GM10266 (cell line): ENCODE results near the gene DLX4.
A peak's percentile ranks its signal among the peaks of the same experiment; 100 is the strongest.

Experiments used
- DNase-seq: peaks from one replicate; pipeline ENCODE4 v3.0.0; 2012; ENCODE audit errors: extremely low spot score
- TF ChIP-seq, protein P1 (sequence below): IDR thresholded peaks from 2 replicates; pipeline ENCODE4 v1.5.1; 2012; ENCODE audit warnings: mild to moderate bottlenecking, low read depth; ENCODE audit not compliant: control insufficient read depth, insufficient read depth; ENCODE audit errors: missing control alignments

The DLX4 gene

DNA sequence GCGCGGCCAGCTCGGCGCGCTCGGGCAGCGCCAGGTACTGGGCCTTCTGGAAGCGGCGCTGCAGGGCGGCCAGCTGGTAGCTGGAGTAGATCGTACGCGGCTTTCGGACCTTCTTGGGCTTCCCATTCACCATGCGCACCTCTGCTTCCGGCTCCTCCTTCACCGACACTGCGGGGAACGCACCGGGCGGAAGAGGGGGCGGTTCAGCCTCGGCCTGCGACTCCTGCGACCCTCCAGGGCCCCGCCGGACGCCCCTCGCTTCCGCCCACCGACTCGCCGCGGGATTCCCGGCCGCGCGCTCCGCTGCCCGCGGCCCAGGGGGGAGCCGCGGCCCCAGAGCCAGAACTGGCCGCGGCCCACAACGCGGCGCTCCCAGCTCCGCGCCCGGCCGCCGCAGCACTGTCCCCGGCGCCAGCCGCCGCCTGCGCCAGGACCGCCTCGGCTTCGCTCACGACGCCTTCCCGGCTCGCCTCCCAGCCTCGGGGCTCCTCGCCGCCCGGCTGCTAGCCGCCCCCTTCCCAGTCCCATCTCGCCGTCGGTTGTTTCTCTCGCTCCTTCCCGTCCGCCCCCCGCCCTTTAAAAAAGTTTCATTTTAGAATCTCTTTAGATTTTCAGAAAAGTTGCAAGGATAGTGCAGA, 24.6 kb downstream of the DLX4 start:
- peak; percentile 50 for DNase-seq
- TF ChIP-seq, protein P1, sequence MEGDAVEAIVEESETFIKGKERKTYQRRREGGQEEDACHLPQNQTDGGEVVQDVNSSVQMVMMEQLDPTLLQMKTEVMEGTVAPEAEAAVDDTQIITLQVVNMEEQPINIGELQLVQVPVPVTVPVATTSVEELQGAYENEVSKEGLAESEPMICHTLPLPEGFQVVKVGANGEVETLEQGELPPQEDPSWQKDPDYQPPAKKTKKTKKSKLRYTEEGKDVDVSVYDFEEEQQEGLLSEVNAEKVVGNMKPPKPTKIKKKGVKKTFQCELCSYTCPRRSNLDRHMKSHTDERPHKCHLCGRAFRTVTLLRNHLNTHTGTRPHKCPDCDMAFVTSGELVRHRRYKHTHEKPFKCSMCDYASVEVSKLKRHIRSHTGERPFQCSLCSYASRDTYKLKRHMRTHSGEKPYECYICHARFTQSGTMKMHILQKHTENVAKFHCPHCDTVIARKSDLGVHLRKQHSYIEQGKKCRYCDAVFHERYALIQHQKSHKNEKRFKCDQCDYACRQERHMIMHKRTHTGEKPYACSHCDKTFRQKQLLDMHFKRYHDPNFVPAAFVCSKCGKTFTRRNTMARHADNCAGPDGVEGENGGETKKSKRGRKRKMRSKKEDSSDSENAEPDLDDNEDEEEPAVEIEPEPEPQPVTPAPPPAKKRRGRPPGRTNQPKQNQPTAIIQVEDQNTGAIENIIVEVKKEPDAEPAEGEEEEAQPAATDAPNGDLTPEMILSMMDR, result no peak

DNA sequence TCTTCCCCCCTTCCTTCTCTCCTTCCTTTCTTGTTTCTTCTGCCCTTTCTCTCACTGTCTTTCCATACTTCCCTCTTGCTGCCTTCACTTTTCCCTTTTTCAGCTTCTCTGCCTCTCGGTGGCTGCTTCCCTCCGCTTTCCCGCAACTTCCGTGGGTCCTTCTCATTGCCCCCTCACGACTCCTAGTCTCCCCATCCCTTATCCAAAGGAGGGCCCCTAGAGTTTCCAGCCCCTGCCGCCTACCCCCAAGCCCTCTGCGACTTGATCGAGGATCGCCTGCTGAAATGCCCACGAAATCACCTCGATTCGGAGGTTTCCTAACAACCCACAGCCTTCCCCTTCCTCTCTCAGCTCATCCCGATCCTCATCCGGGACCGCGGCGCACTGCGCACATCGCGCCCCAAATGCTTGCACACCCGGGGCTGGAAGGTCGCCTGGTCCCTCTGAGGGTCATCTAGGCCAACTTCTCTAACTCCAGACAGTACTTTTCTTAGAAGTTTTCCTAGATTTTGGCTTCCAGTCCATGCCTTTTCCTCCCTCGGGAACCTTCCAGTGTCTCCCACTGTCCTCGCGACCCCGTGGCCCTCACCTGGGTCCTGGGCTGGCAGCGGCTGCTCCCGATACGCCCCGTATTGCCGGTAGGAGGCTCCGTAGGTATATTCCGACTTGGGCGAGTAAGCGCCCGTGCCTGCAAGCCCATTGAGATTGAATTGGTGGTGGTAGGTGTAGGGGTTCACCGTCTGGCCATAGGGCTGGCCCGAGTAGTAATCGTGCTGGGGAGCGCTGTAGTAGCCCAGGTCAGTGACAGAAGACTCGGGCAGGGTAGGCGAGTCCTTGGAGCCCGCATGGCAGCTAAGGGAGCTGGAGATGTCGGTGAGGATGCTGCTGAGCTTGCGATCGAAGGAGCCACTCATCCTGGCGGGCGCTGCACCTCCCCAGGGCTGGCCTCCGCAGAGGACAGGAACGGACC, 25.4 kb downstream of the DLX4 start:
- DNase-seq, result peak; percentile 23
- TF ChIP-seq, protein P1, result no peak

DNA sequence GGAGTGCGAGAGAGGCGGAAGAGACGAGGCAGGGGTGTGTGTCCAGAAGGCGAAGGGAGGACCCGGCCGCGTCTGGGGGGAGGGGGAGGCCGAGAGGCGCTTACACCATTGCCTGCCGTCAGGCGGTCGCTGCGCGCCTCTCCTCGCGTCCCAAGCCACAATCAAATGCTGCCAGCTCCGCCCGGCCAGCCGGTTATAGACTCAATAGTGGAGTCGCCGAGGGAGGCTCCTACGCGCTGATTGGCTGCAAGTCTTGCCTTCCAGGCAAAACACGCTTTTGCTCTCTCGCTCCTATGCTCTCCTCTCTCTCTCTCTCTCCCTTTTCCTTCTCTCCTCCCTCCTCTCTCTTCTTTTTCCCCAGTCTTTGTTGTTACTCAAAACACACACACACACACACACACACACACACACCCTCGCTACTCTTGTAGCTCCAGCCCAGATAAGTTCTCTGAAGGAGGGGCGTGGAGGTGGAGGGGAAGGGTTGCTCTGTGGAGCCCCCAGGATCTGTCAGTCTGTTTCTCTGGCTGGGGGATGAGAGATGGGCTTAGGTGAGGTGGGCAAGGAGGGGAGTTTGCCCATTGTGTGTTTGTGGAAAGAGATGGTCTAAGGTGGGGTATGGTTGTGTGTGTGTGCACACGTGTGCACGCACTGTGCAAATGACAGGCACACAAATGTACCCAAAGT, 26.2 kb downstream of the DLX4 start, which contains the start of gene DLX3:
DLX3 (minus strand) TSS at position 170 of the 684 bp plus-strand sequence. CDS start 226 bp downstream, outside the sequence.
- TF ChIP-seq, protein P1, result no peak
- peak; percentile 24 for DNase-seq

- peak; percentile 18 for DNase-seq
- TF ChIP-seq, protein P1, result no peak
These were observed 27.1 kb downstream of the DLX4 start for GRCh38 chr17:49996121-49996494.

DNA sequence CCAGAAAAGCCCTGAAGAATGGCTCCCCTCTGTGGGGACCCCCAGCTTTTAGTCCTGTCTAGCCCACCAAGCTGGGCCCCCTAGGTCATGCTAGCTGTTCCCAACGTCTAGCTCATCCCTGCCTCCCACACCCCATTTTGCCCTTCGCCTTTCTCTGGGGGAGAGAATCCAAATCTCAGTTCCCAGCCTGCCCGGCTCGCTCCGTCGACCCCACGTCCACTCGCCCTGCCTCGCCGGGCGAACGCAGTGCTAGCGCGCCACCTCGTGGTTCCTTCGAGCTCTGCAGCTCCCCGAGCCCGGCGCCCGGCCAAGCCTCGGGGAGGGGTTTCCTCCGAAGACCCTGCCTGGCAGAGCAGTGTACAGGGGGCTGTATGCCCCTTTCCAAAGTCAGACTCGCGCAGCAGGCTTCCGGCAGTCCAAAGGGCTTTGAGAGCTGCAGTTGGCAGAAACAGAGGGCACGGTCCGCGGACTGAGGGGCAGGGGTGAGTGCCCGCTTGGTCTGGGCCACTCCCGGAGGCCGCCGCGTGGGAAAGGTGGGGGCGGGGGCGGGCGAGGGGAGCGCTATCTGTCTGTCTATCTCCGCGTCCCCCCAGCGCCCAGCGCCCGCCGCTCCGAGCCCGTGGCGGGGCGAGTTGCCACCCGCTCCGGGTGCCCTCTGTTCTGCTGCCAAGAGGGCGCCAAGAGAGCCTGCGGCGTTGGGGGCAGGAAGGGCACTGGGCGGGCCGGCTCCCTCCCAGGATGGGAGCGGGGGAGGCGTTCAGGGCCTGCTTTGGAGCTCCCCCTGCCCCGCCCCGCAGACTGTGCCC, 27.7 kb downstream of the DLX4 start:
- TF ChIP-seq, protein P1, result peak; percentile 94
- peak; percentile 82 for DNase-seq

DNA sequence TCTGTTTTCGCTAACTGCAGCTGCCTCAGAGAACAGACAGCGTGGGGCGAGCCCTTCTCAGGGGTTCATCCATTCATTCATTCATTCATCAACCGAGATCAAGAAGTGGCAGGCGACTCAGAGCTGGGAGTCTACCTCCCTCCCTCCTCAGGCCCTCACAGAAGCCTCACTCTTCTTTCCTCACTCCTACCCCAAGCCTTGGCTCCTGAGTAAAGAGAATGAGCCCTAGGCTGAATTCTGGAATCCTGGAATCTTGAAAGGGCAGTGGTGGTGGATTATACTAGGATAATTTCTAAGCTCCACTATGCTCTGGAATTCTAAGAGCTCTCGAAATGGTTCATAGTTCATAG, 28.3 kb downstream of the DLX4 start:
- DNase-seq, result no peak
- TF ChIP-seq, protein P1, result no peak
